ENCODE results near the gene MAMLD1.

The MAMLD1 gene

GRCh38 chrX:150408007-150408406, 44.9 kb downstream of the MAMLD1 start:
- no peak for DNase-seq

GRCh38 chrX:150408561-150408960, 45.4 kb downstream of the MAMLD1 start:
- no peak for DNase-seq

- DNase-seq, result no peak
Measured at GRCh38 chrX:150409486-150409885, 46.4 kb downstream of the MAMLD1 start.

- no peak for DNase-seq
Measured at GRCh38 chrX:150409964-150410363, 46.8 kb downstream of the MAMLD1 start.

- DNase-seq, result no peak
Measured at GRCh38 chrX:150410513-150410912, 47.4 kb downstream of the MAMLD1 start.

- no peak for DNase-seq
Measured at GRCh38 chrX:150411656-150412055, 48.5 kb downstream of the MAMLD1 start.

- no peak for DNase-seq
Measured at GRCh38 chrX:150414228-150414627, 51.1 kb downstream of the MAMLD1 start.

- DNase-seq, result no peak
Measured at GRCh38 chrX:150416469-150416868, 53.4 kb downstream of the MAMLD1 start.

- DNase-seq, result no peak
Measured at GRCh38 chrX:150421816-150422215, 58.7 kb downstream of the MAMLD1 start.

GRCh38 chrX:150429594-150429993, 66.5 kb downstream of the MAMLD1 start:
- DNase-seq, result no peak

GRCh38 chrX:150436195-150436594, 73.1 kb downstream of the MAMLD1 start:
- no peak for DNase-seq

- DNase-seq, result no peak
Measured at GRCh38 chrX:150438165-150438564, 75.0 kb downstream of the MAMLD1 start.

GRCh38 chrX:150446151-150446550, 83.0 kb downstream of the MAMLD1 start:
- no peak for DNase-seq

GRCh38 chrX:150446995-150447394, 83.9 kb downstream of the MAMLD1 start:
- no peak for DNase-seq

GRCh38 chrX:150449313-150449712, 86.2 kb downstream of the MAMLD1 start:
- DNase-seq, result no peak

- DNase-seq, result no peak
Measured at GRCh38 chrX:150450519-150451177, 87.5 kb downstream of the MAMLD1 start.

- DNase-seq, result no peak
Measured at GRCh38 chrX:150451953-150452352, 88.8 kb downstream of the MAMLD1 start.

- DNase-seq, result no peak
Measured at GRCh38 chrX:150454083-150454482, 91.0 kb downstream of the MAMLD1 start.

GRCh38 chrX:150454508-150455214, 91.5 kb downstream of the MAMLD1 start:
- no peak for DNase-seq

GRCh38 chrX:150455215-150455608, 92.1 kb downstream of the MAMLD1 start:
- no peak for DNase-seq

- DNase-seq, result no peak
Measured at GRCh38 chrX:150456466-150456865, 93.3 kb downstream of the MAMLD1 start.

GRCh38 chrX:150456941-150457340, 93.8 kb downstream of the MAMLD1 start:
- no peak for DNase-seq

GRCh38 chrX:150459196-150459595, 96.1 kb downstream of the MAMLD1 start:
- no peak for DNase-seq

GRCh38 chrX:150460063-150460462, 96.9 kb downstream of the MAMLD1 start:
- DNase-seq, result no peak

GRCh38 chrX:150460781-150461180, 97.7 kb downstream of the MAMLD1 start:
- no peak for DNase-seq

Data from activated CD4-positive, alpha-beta T cell treated with anti-CD3 and anti-CD28 coated beads, Interleukin-2, amount 50 U/mL, for 4 hours (primary cell).